ENCODE measurements around the gene HS3ST5.

DNA sequence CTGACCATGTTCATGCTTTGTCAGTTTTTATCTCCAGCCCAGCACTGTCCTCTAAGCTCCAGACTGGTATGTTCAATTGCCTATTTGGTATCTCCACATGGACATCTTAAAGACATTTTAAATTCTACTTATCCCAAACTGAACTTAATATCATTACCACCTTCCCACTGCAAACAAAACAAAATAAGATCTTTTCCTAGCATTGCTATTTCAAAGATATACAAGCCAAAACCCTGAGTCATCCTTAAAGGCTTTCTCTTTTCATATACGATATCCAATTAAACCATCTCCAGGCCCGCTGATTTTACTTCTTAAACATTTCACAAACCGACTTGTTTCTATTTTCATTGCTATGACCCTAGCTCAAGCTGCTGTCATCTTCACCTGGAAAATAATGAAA lies 35.1 kb upstream of the HS3ST5 start:
- no peak for TF ChIP-seq CTCF (IDR thresholded peaks at IDR 0.05 in 8 of 11, conservative IDR thresholded peaks at IDR 0.05 in 3 of 11)
- no peak for TF ChIP-seq POLR2A (IDR thresholded peaks at IDR 0.05)
